NB4 (cell line): ENCODE data around the gene TMED1.
A peak's percentile ranks its signal among the peaks of the same experiment; 100 is the strongest.

Experiments used
- MYC ChIP-seq: IDR thresholded peaks from 2 replicates; pipeline ENCODE4 v1.6.1; 2011; ENCODE audit warnings: low read depth, low read length
- TF ChIP-seq, protein P1 (sequence below): IDR thresholded peaks from one replicate; pipeline ENCODE4 v1.5.1; 2012; ENCODE audit warnings: low read depth, low read length

DNA sequence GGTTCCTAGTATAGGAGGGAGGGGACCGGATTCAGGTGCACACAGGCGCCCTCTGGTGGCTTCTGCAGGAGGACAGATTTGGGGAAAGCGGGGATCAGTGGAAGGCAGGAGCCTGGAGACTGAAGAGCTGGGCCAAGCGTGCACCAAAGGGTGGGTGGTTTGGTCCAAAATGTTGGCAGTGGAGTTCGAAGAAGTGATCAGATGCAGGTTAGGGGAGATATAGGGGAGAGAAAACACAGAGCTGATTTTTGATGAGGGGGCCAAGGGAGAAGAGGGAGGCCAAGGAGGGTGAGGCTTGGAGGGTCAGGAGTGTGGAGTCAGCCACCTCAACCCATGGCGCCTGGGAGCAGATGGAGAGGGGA is 28.5 kb upstream of the TMED1 start:
- TF ChIP-seq, protein P1, sequence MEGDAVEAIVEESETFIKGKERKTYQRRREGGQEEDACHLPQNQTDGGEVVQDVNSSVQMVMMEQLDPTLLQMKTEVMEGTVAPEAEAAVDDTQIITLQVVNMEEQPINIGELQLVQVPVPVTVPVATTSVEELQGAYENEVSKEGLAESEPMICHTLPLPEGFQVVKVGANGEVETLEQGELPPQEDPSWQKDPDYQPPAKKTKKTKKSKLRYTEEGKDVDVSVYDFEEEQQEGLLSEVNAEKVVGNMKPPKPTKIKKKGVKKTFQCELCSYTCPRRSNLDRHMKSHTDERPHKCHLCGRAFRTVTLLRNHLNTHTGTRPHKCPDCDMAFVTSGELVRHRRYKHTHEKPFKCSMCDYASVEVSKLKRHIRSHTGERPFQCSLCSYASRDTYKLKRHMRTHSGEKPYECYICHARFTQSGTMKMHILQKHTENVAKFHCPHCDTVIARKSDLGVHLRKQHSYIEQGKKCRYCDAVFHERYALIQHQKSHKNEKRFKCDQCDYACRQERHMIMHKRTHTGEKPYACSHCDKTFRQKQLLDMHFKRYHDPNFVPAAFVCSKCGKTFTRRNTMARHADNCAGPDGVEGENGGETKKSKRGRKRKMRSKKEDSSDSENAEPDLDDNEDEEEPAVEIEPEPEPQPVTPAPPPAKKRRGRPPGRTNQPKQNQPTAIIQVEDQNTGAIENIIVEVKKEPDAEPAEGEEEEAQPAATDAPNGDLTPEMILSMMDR = peak; percentile 95
- TF ChIP-seq MYC = peak; percentile 48
